ENCODE measurements around the gene NCAPH2.
A peak's percentile ranks its signal among the peaks of the same experiment; 100 is the strongest.

Gene NCAPH2

GRCh38 chr22:50560034-50560433, 52.0 kb downstream of the NCAPH2 start:
- DNase-seq (ENCODE audit: low read depth), result no peak
- TF ChIP-seq CTCF (conservative IDR thresholded peaks at IDR 0.05; ENCODE audit: low read depth, low read length), result no peak
- H3K4me3 ChIP-seq (ENCODE audit: low read length), result no peak overlapping the region

GRCh38 chr22:50561401-50562358, 53.7 kb downstream of the NCAPH2 start:
- TF ChIP-seq CTCF (conservative IDR thresholded peaks at IDR 0.05; ENCODE audit: low read depth, low read length), result no peak
- no peak for DNase-seq (ENCODE audit: low read depth)

GRCh38 chr22:50562523-50563412, 54.7 kb downstream of the NCAPH2 start, which contains the start of gene SYCE3:
Gene SYCE3 (minus strand): TSS chr22:50562919. CDS start chr22:50556405, 6,514 bp downstream.
- peak within 1 kb of the TSS; percentile 73 for H3K4me3 ChIP-seq (ENCODE audit: low read length)
- DNase-seq (ENCODE audit: low read depth), result no peak
- TF ChIP-seq CTCF (conservative IDR thresholded peaks at IDR 0.05; ENCODE audit: low read depth, low read length), result peak; percentile 78

More at GRCh38 chr22:50561401-50562358, 53.7 kb downstream of the NCAPH2 start:
- H3K4me3 ChIP-seq (ENCODE audit: low read length), result no peak overlapping the region

- no peak for DNase-seq (ENCODE audit: low read depth)
- TF ChIP-seq CTCF (conservative IDR thresholded peaks at IDR 0.05; ENCODE audit: low read depth, low read length), result no peak
- H3K4me3 ChIP-seq (ENCODE audit: low read length), result peak overlapping the region; percentile 73
These were observed 55.6 kb downstream of the NCAPH2 start for GRCh38 chr22:50563413-50564160.

- DNase-seq (ENCODE audit: low read depth), result no peak
- no peak for TF ChIP-seq CTCF (conservative IDR thresholded peaks at IDR 0.05; ENCODE audit: low read depth, low read length)
- no peak overlapping the region for H3K4me3 ChIP-seq (ENCODE audit: low read length)
These were observed 56.3 kb downstream of the NCAPH2 start for GRCh38 chr22:50564289-50564688.

- no peak for TF ChIP-seq CTCF (conservative IDR thresholded peaks at IDR 0.05; ENCODE audit: low read depth, low read length)
- no peak overlapping the region for H3K4me3 ChIP-seq (ENCODE audit: low read length)
- DNase-seq (ENCODE audit: low read depth), result no peak
These were observed 59.8 kb downstream of the NCAPH2 start for GRCh38 chr22:50567721-50568252.
